ACC112 (cell line): ENCODE results near the gene FGGY.
"Not testable (repeated sequence)": the region's sequence is repeated elsewhere in the genome, so short reads cannot be mapped to it uniquely, and the experiment has no call there.

Source experiments
- H2AFZ ChIP-seq: fragments of 200-600 bp; sonication (generic); one replicate; pipeline ENCODE4 v1.6.0; 2017; ENCODE audit warnings: antibody characterized with exemption, low read length; ENCODE audit not compliant: unreplicated experiment
- H3K27ac ChIP-seq: fragments of 200-600 bp; sonication (generic); 2 replicates; pipeline ENCODE4 v1.5.1; 2014; ENCODE audit warnings: low read depth, mild to moderate bottlenecking, antibody characterized with exemption, low read length, moderate library complexity
- H3K27me3 ChIP-seq: fragments of 200-600 bp; sonication (generic); 2 replicates; pipeline ENCODE4 v1.6.1; 2014; ENCODE audit warnings: mild to moderate bottlenecking, antibody characterized with exemption, low read length, moderate library complexity, mixed read lengths; ENCODE audit not compliant: insufficient read depth
- H3K36me3 ChIP-seq: fragments of 200-600 bp; sonication (generic); 2 replicates; pipeline ENCODE4 v1.6.1; 2016; ENCODE audit warnings: mild to moderate bottlenecking, antibody characterized with exemption, low read length, moderate library complexity, mixed read lengths; ENCODE audit not compliant: insufficient read depth
- H3K4me1 ChIP-seq: fragments of 200-600 bp; sonication (generic); one replicate; pipeline ENCODE4 v1.6.1; 2016; ENCODE audit warnings: low read length, mixed read lengths; ENCODE audit not compliant: insufficient read depth, unreplicated experiment, control insufficient read depth
- H3K4me3 ChIP-seq: fragments of 200-600 bp; sonication (generic); 2 replicates; pipeline ENCODE4 v1.5.1; 2014; ENCODE audit warnings: mild to moderate bottlenecking, low read depth, low read length
- H3K79me2 ChIP-seq: fragments of 200-600 bp; sonication (generic); one replicate; pipeline ENCODE4 v1.6.0; 2016; ENCODE audit warnings: low read length; ENCODE audit not compliant: control insufficient read depth, unreplicated experiment, insufficient read depth

Gene FGGY, protein sequence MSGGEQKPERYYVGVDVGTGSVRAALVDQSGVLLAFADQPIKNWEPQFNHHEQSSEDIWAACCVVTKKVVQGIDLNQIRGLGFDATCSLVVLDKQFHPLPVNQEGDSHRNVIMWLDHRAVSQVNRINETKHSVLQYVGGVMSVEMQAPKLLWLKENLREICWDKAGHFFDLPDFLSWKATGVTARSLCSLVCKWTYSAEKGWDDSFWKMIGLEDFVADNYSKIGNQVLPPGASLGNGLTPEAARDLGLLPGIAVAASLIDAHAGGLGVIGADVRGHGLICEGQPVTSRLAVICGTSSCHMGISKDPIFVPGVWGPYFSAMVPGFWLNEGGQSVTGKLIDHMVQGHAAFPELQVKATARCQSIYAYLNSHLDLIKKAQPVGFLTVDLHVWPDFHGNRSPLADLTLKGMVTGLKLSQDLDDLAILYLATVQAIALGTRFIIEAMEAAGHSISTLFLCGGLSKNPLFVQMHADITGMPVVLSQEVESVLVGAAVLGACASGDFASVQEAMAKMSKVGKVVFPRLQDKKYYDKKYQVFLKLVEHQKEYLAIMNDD

DNA sequence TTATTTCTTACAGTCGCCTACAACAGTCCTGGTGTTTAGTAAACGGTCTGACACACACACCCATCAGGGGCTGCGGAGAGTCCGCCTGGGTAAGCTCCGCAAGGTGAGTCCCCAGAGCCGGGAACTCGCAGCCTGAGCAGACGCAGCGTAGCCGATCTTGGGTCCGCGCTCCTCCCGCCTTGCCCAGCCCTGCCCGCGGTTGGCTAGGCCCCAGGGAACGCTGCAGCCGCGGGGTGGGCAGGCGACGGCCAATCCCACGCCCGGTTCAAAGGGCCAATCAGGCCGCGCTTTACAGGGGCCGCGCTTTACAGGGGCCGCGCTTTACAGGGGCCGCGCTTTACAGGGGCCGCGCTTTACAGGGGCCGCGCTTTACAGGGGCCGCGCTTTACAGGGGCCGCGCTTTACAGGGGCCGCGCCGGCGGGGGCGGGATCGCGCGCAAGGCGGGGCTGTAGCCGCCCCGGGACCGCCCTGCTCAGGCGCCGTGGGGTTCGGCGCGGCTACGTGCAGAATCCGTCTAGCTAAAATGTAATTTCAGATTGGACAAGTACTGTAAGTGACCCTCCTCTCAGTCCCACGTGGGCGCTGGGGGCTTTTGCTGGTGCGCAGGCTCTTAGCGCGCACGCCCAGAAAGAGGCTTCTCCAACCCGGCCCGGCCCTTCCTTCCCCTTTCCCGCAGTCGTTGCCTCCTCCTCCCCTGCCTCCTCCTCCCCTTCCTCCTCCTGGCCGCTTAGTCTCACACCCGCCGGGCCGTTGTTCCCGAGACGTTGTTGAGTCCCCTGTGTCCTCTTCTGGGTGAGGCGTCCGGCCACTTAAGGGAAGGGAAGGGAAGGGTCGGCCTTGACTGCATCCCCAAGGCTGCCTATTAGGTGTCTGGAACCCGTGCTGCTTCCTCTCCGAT is at the start of gene FGGY:
Gene FGGY (plus strand): TSS at position 737 of the 899 bp plus-strand sequence. CDS start 24,456 bp downstream, outside the sequence.
- Histone ChIP-seq H2AFZ (peak within 1 kb of the TSS; percentile 98), H3K79me2 (peaks cover 8% of the 10 kb centered on the region), H3K4me1 (peaks cover 40% of the 10 kb centered on the region), H3K27ac (peak within 1 kb of the TSS; percentile 99), H3K27me3 (no peaks in the 10 kb centered on the region), H3K36me3 (no peaks in the 10 kb centered on the region), H3K4me3 (peak within 1 kb of the TSS; percentile 98)

DNA sequence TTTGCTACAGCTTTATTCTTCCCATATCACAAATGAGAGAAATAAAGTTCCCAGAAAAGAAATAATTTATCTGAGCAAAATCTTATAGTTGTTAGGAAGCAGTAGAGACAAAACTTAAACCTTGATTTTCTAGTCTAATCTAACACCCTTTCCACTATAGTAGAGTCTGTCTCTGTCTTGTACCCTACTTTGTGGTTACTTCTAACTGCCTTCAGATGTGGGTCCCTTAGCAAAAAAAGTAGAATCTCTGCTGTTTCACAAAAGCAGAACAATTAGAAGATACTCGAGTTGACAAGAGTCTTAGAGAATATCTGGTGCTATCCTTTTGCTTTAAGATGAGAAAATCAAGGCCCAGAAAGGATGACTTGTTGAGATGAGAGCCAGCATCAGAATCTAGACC is 48.1 kb upstream of the FGGY start:
- Histone ChIP-seq H2AFZ (no peak overlapping the region), H3K4me3 (no peak overlapping the region), H3K27me3 (no peaks in the 10 kb centered on the region), H3K36me3 (no peaks in the 10 kb centered on the region), H3K27ac (no peak overlapping the region), H3K79me2 (no peaks in the 10 kb centered on the region), H3K4me1 (no peaks in the 10 kb centered on the region)

DNA sequence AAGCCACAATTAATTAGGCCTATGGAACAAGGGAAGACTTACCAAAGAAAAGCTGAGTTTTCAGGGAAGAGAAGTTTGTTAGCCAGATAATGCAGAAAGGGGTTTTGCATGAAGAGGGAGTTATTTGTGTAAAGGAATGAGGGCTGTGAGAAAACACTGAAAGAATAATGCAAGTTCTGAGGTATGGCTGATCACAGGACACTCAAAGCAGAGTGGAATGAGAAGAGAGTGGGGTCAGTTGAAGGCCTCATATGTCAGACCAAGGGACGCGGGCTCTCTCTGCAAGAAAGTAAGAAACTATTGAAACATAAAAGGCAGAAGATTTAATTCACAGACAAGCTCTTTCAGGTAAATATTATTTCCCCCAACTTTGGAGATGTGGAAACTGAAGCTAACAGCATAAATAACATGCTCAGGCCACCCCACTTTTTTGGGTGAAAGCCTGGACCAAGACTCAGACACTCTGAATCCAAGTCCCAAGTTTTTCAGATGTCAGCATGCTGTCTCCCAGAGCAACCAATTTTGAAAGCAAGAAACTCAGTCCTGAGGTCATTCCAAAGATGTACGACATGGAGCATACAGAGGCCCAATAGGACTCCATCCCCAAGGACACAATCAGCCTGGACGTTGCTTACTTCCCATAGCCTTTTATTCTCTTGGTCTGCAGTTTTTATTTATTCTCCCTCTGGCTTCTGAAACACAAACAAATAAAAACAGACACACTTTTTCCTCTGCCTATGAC is 47.3 kb upstream of the FGGY start:
- H3K27ac ChIP-seq, result no peak overlapping the region
- H2AFZ ChIP-seq, result no peak overlapping the region
- no peaks in the 10 kb centered on the region for H3K79me2 ChIP-seq
- H3K4me1 ChIP-seq, result no peaks in the 10 kb centered on the region
- no peak overlapping the region for H3K4me3 ChIP-seq
- H3K27me3 ChIP-seq, result no peaks in the 10 kb centered on the region
- no peaks in the 10 kb centered on the region for H3K36me3 ChIP-seq

DNA sequence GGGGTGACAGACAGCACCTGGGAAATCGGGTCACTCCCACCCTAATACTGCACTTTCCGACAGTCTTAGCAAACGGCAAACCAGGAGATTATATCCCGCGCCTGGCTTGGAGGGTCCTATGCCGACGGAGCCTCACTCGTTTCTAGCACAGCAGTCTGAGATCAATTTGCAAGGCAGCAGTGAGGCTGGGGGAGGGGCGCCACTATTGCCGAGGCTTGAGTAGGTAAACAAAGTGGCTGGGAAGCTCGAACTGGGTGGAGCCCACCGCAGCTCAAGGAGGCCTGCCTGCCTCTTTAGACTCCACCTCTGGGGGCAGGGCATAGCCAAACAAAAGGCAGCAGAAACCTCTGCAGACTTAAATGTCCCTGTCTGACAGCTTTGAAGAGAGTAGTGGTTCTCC is 45.8 kb upstream of the FGGY start:
- not testable (repeated sequence) for H3K27ac ChIP-seq, H3K4me1 ChIP-seq, H3K36me3 ChIP-seq, H3K79me2 ChIP-seq, H3K27me3 ChIP-seq, H2AFZ ChIP-seq, H3K4me3 ChIP-seq

DNA sequence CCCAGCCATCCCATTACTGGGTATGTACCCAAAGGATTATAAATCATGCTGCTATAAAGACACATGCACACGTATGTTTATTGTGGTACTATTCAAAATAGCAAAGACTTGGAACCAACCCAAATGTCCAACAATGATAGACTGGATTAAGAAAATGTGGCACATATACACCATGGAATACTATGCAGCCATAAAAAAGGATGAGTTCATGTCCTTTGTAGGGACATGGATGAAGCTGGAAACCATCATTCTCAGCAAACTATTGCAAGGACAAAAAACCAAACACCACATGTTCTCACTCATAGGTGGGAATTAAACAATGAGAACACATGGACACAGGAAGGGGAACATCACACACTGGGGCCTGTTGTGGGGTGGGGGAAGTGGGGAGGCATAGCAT is 40.5 kb upstream of the FGGY start:
- not testable (repeated sequence) for H3K4me1 ChIP-seq, H3K4me3 ChIP-seq, H3K27me3 ChIP-seq, H3K27ac ChIP-seq, H3K36me3 ChIP-seq, H2AFZ ChIP-seq, H3K79me2 ChIP-seq

DNA sequence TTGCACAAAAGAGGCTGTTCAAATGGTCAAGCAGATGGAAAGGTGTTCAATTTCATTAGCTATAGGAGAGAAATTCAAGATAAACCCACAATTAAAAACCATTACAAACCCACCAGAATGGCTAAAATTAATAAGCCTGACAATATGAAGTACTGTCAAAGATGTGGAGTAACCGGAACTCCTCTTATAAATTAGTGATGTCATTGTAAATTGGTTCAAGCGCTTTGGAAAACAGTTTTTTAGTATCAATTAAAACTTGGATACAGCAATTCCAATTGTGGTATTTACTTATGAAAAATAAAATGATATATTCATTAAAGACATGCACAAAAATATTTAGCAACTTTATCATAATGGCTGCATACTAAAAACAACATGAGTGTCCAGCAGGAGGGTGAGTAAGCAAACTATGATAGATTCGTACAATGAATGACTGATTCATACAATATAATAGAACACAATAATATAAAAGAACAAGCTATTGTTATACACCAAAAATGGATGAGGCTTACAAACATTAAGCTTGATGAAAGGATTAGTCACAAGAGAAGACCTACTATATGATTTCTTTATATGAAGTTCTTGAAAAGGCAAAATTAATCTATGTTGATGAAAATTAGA is 38.4 kb upstream of the FGGY start:
- no peaks in the 10 kb centered on the region for H3K27me3 ChIP-seq
- no peak overlapping the region for H2AFZ ChIP-seq
- H3K4me3 ChIP-seq, result no peak overlapping the region
- no peaks in the 10 kb centered on the region for H3K4me1 ChIP-seq
- no peak overlapping the region for H3K27ac ChIP-seq
- no peaks in the 10 kb centered on the region for H3K79me2 ChIP-seq
- no peaks in the 10 kb centered on the region for H3K36me3 ChIP-seq

DNA sequence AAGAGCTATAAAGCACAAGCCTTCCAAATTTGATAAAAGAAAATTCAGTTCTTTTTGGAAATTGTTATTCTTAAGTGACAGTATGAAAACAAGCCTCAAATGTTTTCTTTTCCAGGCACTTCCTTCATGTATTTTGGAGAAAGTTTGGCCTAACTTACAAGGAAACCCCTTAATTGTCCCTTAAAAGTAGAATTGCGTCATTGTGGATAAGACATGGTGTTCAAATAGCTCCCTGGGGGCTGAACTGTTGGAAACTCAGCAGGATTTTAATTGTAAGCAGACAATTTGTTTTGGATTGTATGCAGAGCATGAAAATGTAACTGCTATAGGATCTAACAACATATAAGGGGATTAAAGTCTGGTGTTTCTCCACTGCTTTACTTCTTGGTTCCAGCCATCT is 35.4 kb upstream of the FGGY start:
- no peaks in the 10 kb centered on the region for H3K79me2 ChIP-seq
- H2AFZ ChIP-seq, result no peak overlapping the region
- no peak overlapping the region for H3K4me3 ChIP-seq
- no peaks in the 10 kb centered on the region for H3K36me3 ChIP-seq
- H3K4me1 ChIP-seq, result no peaks in the 10 kb centered on the region
- H3K27ac ChIP-seq, result no peak overlapping the region
- H3K27me3 ChIP-seq, result no peaks in the 10 kb centered on the region

DNA sequence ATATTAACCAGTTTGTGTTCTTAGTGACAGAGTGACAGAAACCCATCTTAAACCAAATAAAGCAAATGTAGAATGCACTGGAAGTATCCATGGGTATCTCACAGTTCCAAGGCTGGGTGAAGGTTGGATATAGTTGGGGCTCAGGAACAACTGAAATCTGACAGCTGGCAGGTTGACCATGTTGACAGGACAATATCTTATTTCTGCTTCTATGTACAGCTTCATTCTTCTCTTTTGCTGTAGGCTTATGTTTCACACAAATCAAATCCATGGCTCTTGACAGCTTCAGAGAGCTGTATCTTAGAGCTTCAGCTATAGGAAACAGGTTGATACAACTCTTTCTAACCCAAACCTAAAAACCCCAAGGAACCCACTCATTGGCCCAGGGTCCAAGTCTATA is 34.3 kb upstream of the FGGY start:
- Histone ChIP-seq H3K27ac (no peak overlapping the region), H3K27me3 (no peaks in the 10 kb centered on the region), H3K79me2 (no peaks in the 10 kb centered on the region), H3K36me3 (no peaks in the 10 kb centered on the region), H2AFZ (no peak overlapping the region), H3K4me1 (no peaks in the 10 kb centered on the region), H3K4me3 (no peak overlapping the region)

DNA sequence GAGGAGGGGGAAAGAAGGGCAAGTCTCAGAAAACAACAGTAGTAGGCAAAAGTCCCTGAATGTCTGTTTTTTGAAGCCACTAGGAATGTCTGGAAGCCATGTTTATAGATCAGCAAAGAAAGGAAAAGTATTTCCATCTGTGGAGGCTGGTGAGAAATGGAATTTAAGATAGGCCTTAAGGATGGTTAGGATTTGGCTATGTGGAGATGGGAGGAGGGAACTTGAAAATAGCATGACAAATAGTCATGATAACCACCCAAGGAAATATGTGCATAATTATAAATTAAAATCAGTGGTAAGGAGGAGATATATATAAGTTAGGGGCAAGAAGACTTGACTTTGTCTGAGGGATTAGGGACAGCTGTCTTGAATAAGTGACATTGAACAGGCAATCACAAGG is 33.8 kb upstream of the FGGY start:
- H2AFZ ChIP-seq, result no peak overlapping the region
- H3K27me3 ChIP-seq, result no peaks in the 10 kb centered on the region
- no peaks in the 10 kb centered on the region for H3K36me3 ChIP-seq
- H3K27ac ChIP-seq, result no peak overlapping the region
- H3K79me2 ChIP-seq, result no peaks in the 10 kb centered on the region
- H3K4me3 ChIP-seq, result no peak overlapping the region
- H3K4me1 ChIP-seq, result no peaks in the 10 kb centered on the region

DNA sequence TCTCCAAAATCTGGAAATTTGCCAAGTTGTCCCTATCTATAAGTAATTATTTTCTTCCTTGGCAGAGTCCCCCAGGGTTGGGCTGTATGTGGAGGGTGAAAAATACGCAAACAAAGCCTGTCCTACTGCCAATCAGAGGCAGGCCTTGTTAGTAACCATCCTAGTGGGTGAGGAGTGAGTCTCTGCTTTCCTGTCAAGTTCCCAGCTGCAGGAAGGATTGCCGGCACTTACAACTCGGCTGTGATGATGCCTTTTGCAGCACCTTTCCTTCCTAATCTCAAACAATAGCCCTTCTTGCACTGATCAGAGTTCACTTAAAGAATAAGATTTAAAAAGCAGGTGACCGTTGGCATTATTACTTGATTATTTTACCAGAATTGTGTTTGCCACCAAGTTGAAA is 31.3 kb upstream of the FGGY start:
- Histone ChIP-seq H3K36me3 (no peaks in the 10 kb centered on the region), H3K27me3 (no peaks in the 10 kb centered on the region), H2AFZ (no peak overlapping the region), H3K4me3 (no peak overlapping the region), H3K27ac (no peak overlapping the region), H3K79me2 (no peaks in the 10 kb centered on the region), H3K4me1 (no peaks in the 10 kb centered on the region)
